Erythroblast (primary cell): Measurements from ENCODE around the gene HDAC6.

ENCODE experiments used
- GATA1 ChIP-seq: IDR thresholded peaks from 2 replicates; pipeline ENCODE4 v1.6.1; 2011; ENCODE audit warnings: low read depth, mild to moderate bottlenecking, control low read depth, low read length, moderate library complexity
- POLR2A ChIP-seq: IDR thresholded peaks from 2 replicates; pipeline ENCODE4 v1.6.1; 2011; ENCODE audit warnings: mild to moderate bottlenecking, low read length

DNA sequence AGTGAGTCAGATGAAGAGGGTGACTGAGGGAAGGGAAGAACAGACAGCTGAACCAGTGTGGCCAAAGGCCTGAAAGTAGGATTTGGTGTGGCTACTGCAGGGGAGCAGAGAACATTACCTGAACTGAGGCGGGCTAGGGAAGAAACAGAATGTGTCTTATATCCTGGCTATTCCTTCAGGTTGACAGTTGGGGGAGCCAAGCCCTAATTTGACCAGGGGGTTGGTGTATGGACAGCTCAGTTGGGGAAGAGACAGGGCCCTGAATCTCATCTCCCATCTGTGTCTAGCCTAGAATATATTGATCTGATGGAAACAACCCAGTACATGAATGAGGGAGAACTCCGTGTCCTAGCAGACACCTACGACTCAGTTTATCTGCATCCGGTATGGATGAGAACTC is 4.2 kb downstream of the HDAC6 start:
- no peak for TF ChIP-seq POLR2A
- TF ChIP-seq GATA1, result no peak
